Neutrophil (primary cell): ENCODE data around the gene RLBP1.
A peak's percentile ranks its signal among the peaks of the same experiment; 100 is the strongest.
"Not testable (repeated sequence)": the region's sequence is repeated elsewhere in the genome, so short reads cannot be mapped to it uniquely, and the experiment has no call there.

Experiments used
- H3K27ac ChIP-seq: fragments of 200-600 bp; sonication (generic); 2 replicates; pipeline ENCODE4 v1.5.1; 2016; ENCODE audit warnings: mild to moderate bottlenecking, moderate library complexity
- H3K27me3 ChIP-seq: fragments of 200-600 bp; sonication (generic); 2 replicates; pipeline ENCODE4 v1.6.0; 2016; ENCODE audit warnings: mild to moderate bottlenecking
- H3K36me3 ChIP-seq: fragments of 200-600 bp; sonication (generic); 2 replicates; pipeline ENCODE4 v1.5.1; 2017
- H3K4me1 ChIP-seq, 2 experiments: fragments of 200-600 bp in 1 of 2; sonication (generic) in 1 of 2; 1 replicate in 1 of 2; 2 replicates in 1 of 2; pipeline versions ENCODE4 v1.5.1 to v1.6.1; 2013 to 2016; ENCODE audit warnings: low read depth in 1 of 2, low read length in 1 of 2, mild to moderate bottlenecking in 1 of 2, moderate library complexity in 1 of 2; ENCODE audit not compliant: control insufficient read depth in 1 of 2, insufficient read depth in 1 of 2
- H3K4me3 ChIP-seq, 2 experiments: fragments of 200-600 bp in 1 of 2; sonication (generic) in 1 of 2; 1 replicate in 1 of 2; 2 replicates in 1 of 2; pipeline ENCODE4 v1.5.1; 2013 to 2016; ENCODE audit warnings: low read depth in 1 of 2, low read length in 1 of 2, mild to moderate bottlenecking in 1 of 2, moderate library complexity in 1 of 2
- H3K9me3 ChIP-seq: fragments of 200-600 bp; sonication (generic); 2 replicates; pipeline ENCODE4 v1.5.1; 2016
- TF ChIP-seq, protein P1 (sequence below): fragments of 200-600 bp; sonication (generic); IDR thresholded peaks from 2 replicates; pipeline ENCODE4 v1.5.1; 2016; ENCODE audit warnings: antibody characterized with exemption

Gene RLBP1

DNA sequence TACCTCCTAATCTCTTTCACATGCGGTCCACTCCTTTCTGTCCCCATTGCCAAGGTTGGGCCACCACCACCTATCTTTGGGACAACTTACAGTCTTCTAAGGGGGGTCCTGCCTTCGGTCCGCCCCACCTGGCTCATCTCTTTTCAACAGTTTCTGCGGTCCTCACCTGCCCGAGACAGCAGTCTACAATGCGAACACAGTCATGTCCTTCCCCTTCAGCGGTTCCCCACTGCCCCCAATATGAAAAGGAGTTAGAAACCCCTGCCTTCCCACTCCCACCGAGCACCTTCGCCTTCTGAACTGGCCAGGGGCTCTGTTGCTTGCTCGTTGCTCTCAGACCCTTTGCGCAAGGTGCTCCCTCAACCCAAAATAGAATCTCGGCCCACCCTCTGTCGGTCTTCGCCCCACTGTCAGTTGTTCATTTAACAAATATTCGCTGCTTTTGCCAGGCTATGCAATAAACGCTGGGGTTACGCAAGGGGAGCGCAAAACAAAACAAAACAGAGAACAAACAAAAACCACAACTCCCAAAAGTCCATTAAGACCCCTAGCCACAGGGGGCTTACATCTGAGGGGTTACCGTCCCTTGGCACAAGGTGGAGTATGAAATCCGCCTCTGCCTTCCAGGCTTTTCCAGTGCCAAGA lies 21.8 kb upstream of the RLBP1 start:
- Histone ChIP-seq H3K27ac (peak overlapping the region; percentile 84), H3K4me3 (peak overlapping the region; percentile 89 to 91), H3K9me3 (no peaks in the 10 kb centered on the region), H3K4me1 (peaks cover 16 to 19% of the 10 kb centered on the region in 2 experiments), H3K27me3 (peaks cover 15% of the 10 kb centered on the region), H3K36me3 (no peaks in the 10 kb centered on the region)
- TF ChIP-seq, protein P1, sequence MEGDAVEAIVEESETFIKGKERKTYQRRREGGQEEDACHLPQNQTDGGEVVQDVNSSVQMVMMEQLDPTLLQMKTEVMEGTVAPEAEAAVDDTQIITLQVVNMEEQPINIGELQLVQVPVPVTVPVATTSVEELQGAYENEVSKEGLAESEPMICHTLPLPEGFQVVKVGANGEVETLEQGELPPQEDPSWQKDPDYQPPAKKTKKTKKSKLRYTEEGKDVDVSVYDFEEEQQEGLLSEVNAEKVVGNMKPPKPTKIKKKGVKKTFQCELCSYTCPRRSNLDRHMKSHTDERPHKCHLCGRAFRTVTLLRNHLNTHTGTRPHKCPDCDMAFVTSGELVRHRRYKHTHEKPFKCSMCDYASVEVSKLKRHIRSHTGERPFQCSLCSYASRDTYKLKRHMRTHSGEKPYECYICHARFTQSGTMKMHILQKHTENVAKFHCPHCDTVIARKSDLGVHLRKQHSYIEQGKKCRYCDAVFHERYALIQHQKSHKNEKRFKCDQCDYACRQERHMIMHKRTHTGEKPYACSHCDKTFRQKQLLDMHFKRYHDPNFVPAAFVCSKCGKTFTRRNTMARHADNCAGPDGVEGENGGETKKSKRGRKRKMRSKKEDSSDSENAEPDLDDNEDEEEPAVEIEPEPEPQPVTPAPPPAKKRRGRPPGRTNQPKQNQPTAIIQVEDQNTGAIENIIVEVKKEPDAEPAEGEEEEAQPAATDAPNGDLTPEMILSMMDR = no peak

DNA sequence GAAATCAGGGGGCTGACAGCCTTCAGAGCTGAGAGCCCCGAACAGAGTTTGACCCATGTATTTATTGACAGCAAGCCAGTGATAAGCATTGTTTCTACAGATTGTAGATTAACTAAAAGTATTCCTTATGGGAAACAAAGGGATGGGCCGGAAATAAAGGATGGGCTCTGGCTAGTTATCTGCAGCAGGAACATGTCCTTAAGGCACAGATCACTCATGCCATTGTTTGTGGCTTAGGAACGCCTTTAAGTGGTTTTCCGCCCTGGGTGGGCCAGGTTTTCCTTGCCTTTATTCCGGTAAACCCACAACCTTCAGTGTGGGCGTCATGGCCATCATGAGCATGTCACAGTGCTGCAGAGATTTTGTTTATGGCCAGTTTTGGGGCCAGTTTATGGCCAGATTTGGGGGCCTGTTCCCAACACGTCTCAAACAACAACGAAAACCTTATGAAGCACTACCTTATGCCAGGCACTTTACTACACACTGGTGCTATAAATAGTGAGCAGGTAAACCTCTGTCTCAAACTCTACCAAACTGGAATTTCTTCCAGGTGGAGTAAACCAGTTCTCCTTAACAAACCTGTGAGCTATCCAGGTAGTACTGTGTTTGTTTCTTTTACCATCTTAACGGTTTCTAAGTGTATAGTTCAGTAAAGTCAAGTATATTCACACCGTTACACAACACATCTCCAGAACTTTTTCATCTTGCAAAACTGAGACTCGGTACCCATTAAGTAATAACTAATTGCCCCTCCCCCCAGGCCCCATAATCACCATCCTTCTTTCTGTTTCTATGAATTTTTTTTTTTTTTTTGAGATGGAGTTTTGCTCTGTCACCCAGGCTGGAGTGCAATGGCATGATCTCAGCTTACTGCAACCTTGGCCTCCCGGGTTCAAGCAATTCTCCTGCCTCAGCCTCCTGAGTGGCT lies 18.8 kb upstream of the RLBP1 start:
- H3K9me3 ChIP-seq, H3K36me3 ChIP-seq, H3K27ac ChIP-seq: not testable (repeated sequence)

DNA sequence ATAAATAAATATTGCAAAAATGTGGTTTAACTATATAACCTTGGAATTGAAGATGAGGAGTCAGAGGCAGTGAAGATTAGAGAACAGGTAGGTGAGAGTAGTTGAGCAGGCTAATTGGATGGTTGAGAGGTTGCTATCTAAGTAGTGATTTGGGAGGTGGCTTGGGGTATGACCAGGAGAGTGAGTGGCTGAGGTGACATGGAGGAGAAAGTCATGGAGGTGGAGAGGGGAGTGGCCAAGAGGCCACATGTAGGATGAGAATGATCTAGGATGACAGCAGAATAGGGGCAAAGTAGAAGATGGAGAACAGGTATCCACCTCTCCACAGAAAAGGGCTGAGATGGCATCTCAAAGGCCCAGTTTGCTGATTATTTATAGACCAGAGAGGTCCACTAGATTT lies 10.5 kb upstream of the RLBP1 start:
- H3K4me3 ChIP-seq = no peak overlapping the region

More for the DNA sequence above, 18.8 kb upstream of the RLBP1 start:
- Histone ChIP-seq H3K27me3 (peaks cover 34% of the 10 kb centered on the region), H3K4me1 (peaks cover 16 to 19% of the 10 kb centered on the region in 2 experiments)
- H3K4me3 ChIP-seq = not testable (repeated sequence)

DNA sequence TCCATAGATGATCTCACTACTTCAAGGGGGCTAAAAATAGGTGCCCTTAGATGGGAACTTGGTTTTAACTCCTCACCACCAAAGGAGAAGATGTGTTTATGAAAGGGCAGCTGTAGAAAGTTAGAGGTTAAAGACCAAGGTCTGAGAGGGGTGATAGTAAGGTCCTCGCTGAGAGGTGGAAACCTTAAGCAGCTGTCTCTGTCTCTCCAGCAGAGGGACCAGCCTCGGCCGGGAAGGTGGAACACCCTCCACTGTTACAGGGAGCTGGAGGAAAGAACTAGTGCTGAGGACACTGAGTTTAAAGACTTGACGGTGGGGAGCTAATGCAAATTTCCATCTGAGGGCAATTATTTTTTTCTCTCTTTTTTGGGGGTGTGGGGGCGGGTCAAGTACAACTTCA lies 8.9 kb upstream of the RLBP1 start:
- Histone ChIP-seq H3K27me3 (peaks cover 26% of the 10 kb centered on the region), H3K4me1 (no peaks in the 10 kb centered on the region), H3K9me3 (no peaks in the 10 kb centered on the region), H3K36me3 (no peaks in the 10 kb centered on the region), H3K4me3 (no peak overlapping the region), H3K27ac (no peak overlapping the region)
- TF ChIP-seq, protein P1 = no peak

More for the DNA sequence above, 10.5 kb upstream of the RLBP1 start:
- TF ChIP-seq, protein P1 = no peak
- H3K9me3 ChIP-seq = no peaks in the 10 kb centered on the region
- H3K36me3 ChIP-seq = no peaks in the 10 kb centered on the region
- H3K27me3 ChIP-seq = peaks cover 34% of the 10 kb centered on the region
- H3K27ac ChIP-seq = no peak overlapping the region
- H3K4me1 ChIP-seq = no peaks in the 10 kb centered on the region

DNA sequence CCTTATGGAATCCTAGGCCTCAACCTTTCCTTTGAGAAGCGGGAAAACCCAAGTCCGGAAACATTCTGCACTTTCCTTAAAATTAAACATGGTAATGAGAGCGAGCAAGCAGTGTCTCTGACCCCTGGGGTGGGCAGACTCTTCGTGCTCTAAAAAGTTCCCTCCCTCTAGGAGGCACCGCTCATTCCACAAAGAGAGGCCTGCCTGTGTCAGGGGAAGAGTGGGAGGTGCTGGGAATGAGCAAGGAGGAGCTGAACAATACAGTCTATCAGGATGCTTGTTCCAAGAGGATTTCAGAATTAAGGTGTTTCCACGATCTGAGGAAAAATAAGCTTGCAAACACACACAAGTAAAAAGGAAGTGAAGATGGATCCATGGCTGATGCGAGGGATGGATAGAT lies 6.0 kb upstream of the RLBP1 start:
- H3K27me3 ChIP-seq = peaks cover 6% of the 10 kb centered on the region
- TF ChIP-seq, protein P1 = no peak
- no peak overlapping the region for H3K4me3 ChIP-seq
- H3K9me3 ChIP-seq = no peaks in the 10 kb centered on the region
- H3K36me3 ChIP-seq = no peaks in the 10 kb centered on the region
- H3K27ac ChIP-seq = no peak overlapping the region
- no peaks in the 10 kb centered on the region for H3K4me1 ChIP-seq
